CD4-positive, alpha-beta T cell (primary cell): ENCODE data around the gene PPP1R3C. TPM values are rescaled to one million over a fixed set of nuclear protein-coding genes. Genes with fewer than 3 reads are reported as not detected.

Source experiments
- ATAC-seq: fragments of 200-7000 bp; cut with Tn5 transposase; one replicate; pipeline ENCODE4 v1.10.0; 2022; ENCODE audit warnings: mild to moderate bottlenecking; ENCODE audit not compliant: poor library complexity
- CTCF ChIA-PET: fragments of 350-600 bp; sonication (Branson Sonifier 250); formaldehyde crosslinking; loops from one replicate; lab custom pipeline; 2021; ENCODE audit warnings: antibody characterized with exemption, inconsistent platforms; lab: Charles Lee
- POLR2A ChIA-PET: fragments of 350-600 bp; sonication (Branson Sonifier 250); formaldehyde crosslinking; loops from one replicate; lab custom pipeline; 2021; ENCODE audit warnings: antibody characterized with exemption, inconsistent platforms; lab: Charles Lee
- DNase-seq, 14 experiments: peaks; one replicate each; pipeline ENCODE4 v3.0.0-alpha.2; 2013 to 2020; ENCODE audit warnings: mixed read lengths in 2 of 14
- H3K27ac ChIP-seq, 2 donors: one replicate each; pipeline versions ENCODE4 v1.5.1 to v1.7.0; 2013; ENCODE audit warnings: low read length in 2 of 2, low read depth in 1 of 2, mild to moderate bottlenecking in 1 of 2
- H3K27me3 ChIP-seq, 2 experiments: 1 replicate in 1 of 2; 2 replicates in 1 of 2; pipeline versions ENCODE4 v1.6.1 to v1.7.0; 2013; ENCODE audit warnings: low read length in 2 of 2, control low read depth in 1 of 2, mild to moderate bottlenecking in 1 of 2, moderate library complexity in 1 of 2; ENCODE audit not compliant: insufficient read depth in 2 of 2, control insufficient read depth in 1 of 2
- H3K36me3 ChIP-seq: one replicate; pipeline ENCODE4 v1.6.1; 2013; ENCODE audit warnings: low read length, control low read depth; ENCODE audit not compliant: insufficient read depth
- H3K4me1 ChIP-seq: one replicate; pipeline ENCODE4 v1.6.1; 2013; ENCODE audit warnings: low read length, control low read depth; ENCODE audit not compliant: insufficient read depth
- H3K4me3 ChIP-seq: one replicate; pipeline ENCODE4 v1.5.1; 2013; ENCODE audit warnings: mild to moderate bottlenecking, low read length, moderate library complexity
- H3K9me3 ChIP-seq, 2 experiments: 1 replicate in 1 of 2; 2 replicates in 1 of 2; pipeline versions ENCODE4 v1.6.1 to v1.7.0; 2013; ENCODE audit warnings: low read length in 2 of 2, mild to moderate bottlenecking in 2 of 2, control low read depth in 1 of 2, moderate library complexity in 1 of 2; ENCODE audit not compliant: control insufficient read depth in 1 of 2, insufficient read depth in 1 of 2
- H3K27ac Mint-ChIP-seq: one replicate; pipeline ENCODE4 v1.8.0; 2020; ENCODE audit warnings: mixed read lengths
- H3K27me3 Mint-ChIP-seq: one replicate; pipeline ENCODE4 v1.8.0; 2021; ENCODE audit warnings: mixed read lengths
- H3K36me3 Mint-ChIP-seq: one replicate; pipeline ENCODE4 v1.8.0; 2021; ENCODE audit warnings: low read depth, mixed read lengths
- H3K4me1 Mint-ChIP-seq: one replicate; pipeline ENCODE4 v1.8.0; 2021; ENCODE audit warnings: low read depth, mixed read lengths
- H3K4me3 Mint-ChIP-seq: one replicate; pipeline ENCODE4 v1.8.0; 2020; ENCODE audit warnings: mild to moderate bottlenecking, mixed read lengths
- H3K9me3 Mint-ChIP-seq: one replicate; pipeline ENCODE4 v1.8.0; 2020; ENCODE audit warnings: mixed read lengths
- intact Hi-C, 2 experiments: fragments of 100-400 bp; cut with DNase I in 1 of 2; cut with micrococcal nuclease in 1 of 2; formaldehyde crosslinking; loops; one replicate each; pipeline versions ENCODE4 v1.15.1 to v1.9.0; 2023 to 2025; cut with DNase I, micrococcal nuclease
- polyA plus RNA-seq, 2 donors: library from polyadenylated mRNA; unstranded; fragments of 120-200 nt; gene quantifications; one replicate each; pipeline ENCODE4 v1.2.1, GENCODE V29; 2013
- total RNA-seq, 174 experiments: library from RNA in 2 of 174; stranded (reverse) in 2 of 174; gene quantifications; one replicate each; pipeline ENCODE4 v1.2.3 and lab custom pipeline; 2021 to 2026
- TF ChIP-seq, protein P1 (sequence below): fragments of 200-600 bp; IDR thresholded peaks from one replicate; pipeline ENCODE4 v1.8.0; 2022; ENCODE audit warnings: antibody characterized with exemption, mild to moderate bottlenecking

Gene PPP1R3C
- not detected for total RNA-seq
- not detected for polyA plus RNA-seq (2013, experiment 1 of 2)
- polyA plus RNA-seq (2013, experiment 2 of 2) = 2.7 TPM
- total RNA-seq (lab: John Stamatoyannopoulos, UW) = 0 to 1.3 (median 0.06) reads per million in 172 experiments

GRCh38 chr10:91632671-91633550 lies at the start of gene PPP1R3C:
TSS of gene PPP1R3C (minus strand) at chr10:91633071. CDS start at chr10:91632969, 102 bp downstream.
- no peak within 1 kb of the TSS for H3K27ac ChIP-seq
- ATAC-seq (peak; percentile 46), DNase-seq (peak in 12 of 14 experiments; percentile 0 to 56 (median 16))
- peaks cover 12% of the 10 kb centered on the region for H3K4me1 ChIP-seq
- no peaks in the 10 kb centered on the region for H3K36me3 Mint-ChIP-seq
- peaks cover 0 to 6% of the 10 kb centered on the region in 2 experiments for H3K9me3 ChIP-seq
- no peak within 1 kb of the TSS for H3K27ac Mint-ChIP-seq
- POLR2A ChIA-PET = interaction anchor here (1.3 kb wide), 1 partner anchor 334 kb away, joined by 4 read pairs; no protein-coding TSS in a partner anchor
- H3K9me3 Mint-ChIP-seq = no peaks in the 10 kb centered on the region
- peak within 1 kb of the TSS; percentile 49 for H3K4me3 Mint-ChIP-seq
- H3K4me1 Mint-ChIP-seq = peaks cover 4% of the 10 kb centered on the region
- peaks cover 78% of the 10 kb centered on the region for H3K27me3 Mint-ChIP-seq
- H3K4me3 ChIP-seq = peak within 1 kb of the TSS; percentile 33
- CTCF ChIA-PET = interaction anchor here (0.5 to 3.2 kb wide), 2 partner anchors 61 to 334 kb away, joined by 3 to 15 read pairs; no protein-coding TSS in a partner anchor
- peaks cover 31 to 48% of the 10 kb centered on the region in 2 experiments for H3K27me3 ChIP-seq
- intact Hi-C loops = loop anchor here in 1 of 2 experiments (10.0 kb wide), 1 partner anchor 272 kb away; the partner anchor contains the start of gene FGFBP3
- TF ChIP-seq, protein P1, sequence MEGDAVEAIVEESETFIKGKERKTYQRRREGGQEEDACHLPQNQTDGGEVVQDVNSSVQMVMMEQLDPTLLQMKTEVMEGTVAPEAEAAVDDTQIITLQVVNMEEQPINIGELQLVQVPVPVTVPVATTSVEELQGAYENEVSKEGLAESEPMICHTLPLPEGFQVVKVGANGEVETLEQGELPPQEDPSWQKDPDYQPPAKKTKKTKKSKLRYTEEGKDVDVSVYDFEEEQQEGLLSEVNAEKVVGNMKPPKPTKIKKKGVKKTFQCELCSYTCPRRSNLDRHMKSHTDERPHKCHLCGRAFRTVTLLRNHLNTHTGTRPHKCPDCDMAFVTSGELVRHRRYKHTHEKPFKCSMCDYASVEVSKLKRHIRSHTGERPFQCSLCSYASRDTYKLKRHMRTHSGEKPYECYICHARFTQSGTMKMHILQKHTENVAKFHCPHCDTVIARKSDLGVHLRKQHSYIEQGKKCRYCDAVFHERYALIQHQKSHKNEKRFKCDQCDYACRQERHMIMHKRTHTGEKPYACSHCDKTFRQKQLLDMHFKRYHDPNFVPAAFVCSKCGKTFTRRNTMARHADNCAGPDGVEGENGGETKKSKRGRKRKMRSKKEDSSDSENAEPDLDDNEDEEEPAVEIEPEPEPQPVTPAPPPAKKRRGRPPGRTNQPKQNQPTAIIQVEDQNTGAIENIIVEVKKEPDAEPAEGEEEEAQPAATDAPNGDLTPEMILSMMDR = no peak
- no peaks in the 10 kb centered on the region for H3K36me3 ChIP-seq

- H3K36me3 Mint-ChIP-seq = no peaks in the 10 kb centered on the region
- ChIA-PET CTCF (no interaction called here), POLR2A (no interaction called here)
- Histone ChIP-seq H3K27me3 (peaks cover 0 to 2% of the 10 kb centered on the region in 2 experiments), H3K27ac (no peak overlapping the region), H3K4me1 (no peaks in the 10 kb centered on the region), H3K36me3 (no peaks in the 10 kb centered on the region), H3K9me3 (no peaks in the 10 kb centered on the region), H3K4me3 (no peak overlapping the region)
- no peak for DNase-seq
- H3K9me3 Mint-ChIP-seq = no peaks in the 10 kb centered on the region
- intact Hi-C loops = no loop called here
- TF ChIP-seq, protein P1 = no peak
- H3K4me3 Mint-ChIP-seq = no peak overlapping the region
- H3K4me1 Mint-ChIP-seq = no peaks in the 10 kb centered on the region
- ATAC-seq = no peak
- no peaks in the 10 kb centered on the region for H3K27me3 Mint-ChIP-seq
- H3K27ac Mint-ChIP-seq = no peak overlapping the region
Observed at GRCh38 chr10:91681361-91682276, 48.7 kb upstream of the PPP1R3C start.

- H3K36me3 Mint-ChIP-seq = no peaks in the 10 kb centered on the region
- intact Hi-C loops = no loop called here
- ChIA-PET POLR2A (no interaction called here), CTCF (interaction anchor here (1.1 to 1.3 kb wide), 2 partner anchors 9 to 28 kb away, joined by 3 to 4 read pairs; no protein-coding TSS in a partner anchor)
- Histone ChIP-seq H3K9me3 (no peaks in the 10 kb centered on the region), H3K27ac (no peak overlapping the region), H3K36me3 (no peaks in the 10 kb centered on the region), H3K27me3 (peaks cover 0 to 2% of the 10 kb centered on the region in 2 experiments), H3K4me3 (no peak overlapping the region), H3K4me1 (no peaks in the 10 kb centered on the region)
- TF ChIP-seq, protein P1 = no peak
- no peaks in the 10 kb centered on the region for H3K4me1 Mint-ChIP-seq
- ATAC-seq = no peak
- H3K27ac Mint-ChIP-seq = no peak overlapping the region
- no peak overlapping the region for H3K4me3 Mint-ChIP-seq
- DNase-seq = no peak
- H3K27me3 Mint-ChIP-seq = no peaks in the 10 kb centered on the region
- no peaks in the 10 kb centered on the region for H3K9me3 Mint-ChIP-seq
Observed at GRCh38 chr10:91680487-91680886, 47.6 kb upstream of the PPP1R3C start.
